Fibroblast of skin of right quadriceps (primary cell): ENCODE results near the gene CSTPP1.
"Not testable (repeated sequence)": the region's sequence is repeated elsewhere in the genome, so short reads cannot be mapped to it uniquely, and the experiment has no call there.

Experiments
- DNase-seq: peaks from one replicate; pipeline ENCODE4 v3.0.0-alpha.2; 2013

The CSTPP1 gene

GRCh38 chr11:47052576-47052975 is 116.0 kb downstream of the CSTPP1 start:
- DNase-seq: no peak

- DNase-seq: no peak
Observed at GRCh38 chr11:47055534-47055933, 119.0 kb downstream of the CSTPP1 start.

GRCh38 chr11:47056261-47056915 is 119.8 kb downstream of the CSTPP1 start:
- DNase-seq: peak; percentile 52

GRCh38 chr11:47057365-47057764 is 120.8 kb downstream of the CSTPP1 start:
- no peak for DNase-seq

- DNase-seq: peak; percentile 39
Observed at GRCh38 chr11:47060807-47061206, 124.2 kb downstream of the CSTPP1 start.

GRCh38 chr11:47061429-47062178 is 125.0 kb downstream of the CSTPP1 start:
- no peak for DNase-seq

GRCh38 chr11:47062736-47063135 is 126.2 kb downstream of the CSTPP1 start:
- DNase-seq: no peak

GRCh38 chr11:47067401-47067800 is 130.8 kb downstream of the CSTPP1 start:
- DNase-seq: no peak

- no peak for DNase-seq
Observed at GRCh38 chr11:47070769-47071168, 134.2 kb downstream of the CSTPP1 start.

- DNase-seq: no peak
Observed at GRCh38 chr11:47071341-47071740, 134.8 kb downstream of the CSTPP1 start.

- no peak for DNase-seq
Observed at GRCh38 chr11:47071791-47072261, 135.3 kb downstream of the CSTPP1 start.

- peak; percentile 12 for DNase-seq
Observed at GRCh38 chr11:47078751-47079521, 142.4 kb downstream of the CSTPP1 start.

GRCh38 chr11:47080775-47081174 is 144.2 kb downstream of the CSTPP1 start:
- not testable (repeated sequence) for DNase-seq

GRCh38 chr11:47083913-47084312 is 147.4 kb downstream of the CSTPP1 start:
- DNase-seq: peak; percentile 81

GRCh38 chr11:47087801-47088200 is 151.2 kb downstream of the CSTPP1 start:
- DNase-seq: no peak

GRCh38 chr11:47093541-47093940 is 157.0 kb downstream of the CSTPP1 start:
- DNase-seq: no peak

GRCh38 chr11:47096871-47097270 is 160.3 kb downstream of the CSTPP1 start:
- DNase-seq: not testable (repeated sequence)

- not testable (repeated sequence) for DNase-seq
Observed at GRCh38 chr11:47098223-47098622, 161.7 kb downstream of the CSTPP1 start.

GRCh38 chr11:47099214-47099917 is 162.8 kb downstream of the CSTPP1 start:
- DNase-seq: peak; percentile 28

GRCh38 chr11:47099918-47100315 is 163.4 kb downstream of the CSTPP1 start:
- DNase-seq: no peak

GRCh38 chr11:47101406-47101805 is 164.8 kb downstream of the CSTPP1 start:
- peak; percentile 32 for DNase-seq

GRCh38 chr11:47104261-47104950 is 167.8 kb downstream of the CSTPP1 start:
- peak; percentile 66 for DNase-seq
